Stimulated activated CD4-positive, alpha-beta T cell treated with anti-CD3 and anti-CD28 coated beads, Interleukin-1b, Interleukin-23, amount 100 ng/mL, for 4 hours (primary cell): Measurements from ENCODE around the gene TBX1.

Source experiments
- DNase-seq, 2 donors: peaks; one replicate each; pipeline ENCODE4 v3.0.0-alpha.2; 2020; ENCODE audit warnings: low read depth in 2 of 2

TBX1 gene

GRCh38 chr22:19760058-19760950 is at the start of gene TBX1:
TSS of gene TBX1 (plus strand) at chr22:19760778. CDS start at chr22:19760844, 66 bp downstream.
- no peak for DNase-seq

DNA sequence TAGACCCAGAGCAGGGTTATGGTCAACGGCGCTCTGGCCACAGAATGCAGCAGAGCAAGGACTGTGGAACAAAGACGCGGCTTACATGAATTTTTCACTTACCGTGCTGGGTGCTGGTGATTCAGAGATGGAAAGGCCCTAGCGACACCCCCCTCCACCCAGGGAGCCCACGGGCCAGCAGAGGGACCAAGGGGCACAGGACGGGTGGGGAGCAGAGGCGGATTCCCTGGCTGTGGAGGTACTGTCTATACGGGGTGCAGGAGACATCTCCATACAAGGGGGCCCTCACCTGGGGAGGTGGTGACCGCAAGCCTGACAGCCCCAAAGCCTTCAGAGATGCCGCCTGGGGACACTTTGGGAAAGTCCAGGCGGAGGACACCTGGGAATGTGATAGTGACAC is 47.3 kb upstream of the TBX1 start:
- no peak for DNase-seq

DNA sequence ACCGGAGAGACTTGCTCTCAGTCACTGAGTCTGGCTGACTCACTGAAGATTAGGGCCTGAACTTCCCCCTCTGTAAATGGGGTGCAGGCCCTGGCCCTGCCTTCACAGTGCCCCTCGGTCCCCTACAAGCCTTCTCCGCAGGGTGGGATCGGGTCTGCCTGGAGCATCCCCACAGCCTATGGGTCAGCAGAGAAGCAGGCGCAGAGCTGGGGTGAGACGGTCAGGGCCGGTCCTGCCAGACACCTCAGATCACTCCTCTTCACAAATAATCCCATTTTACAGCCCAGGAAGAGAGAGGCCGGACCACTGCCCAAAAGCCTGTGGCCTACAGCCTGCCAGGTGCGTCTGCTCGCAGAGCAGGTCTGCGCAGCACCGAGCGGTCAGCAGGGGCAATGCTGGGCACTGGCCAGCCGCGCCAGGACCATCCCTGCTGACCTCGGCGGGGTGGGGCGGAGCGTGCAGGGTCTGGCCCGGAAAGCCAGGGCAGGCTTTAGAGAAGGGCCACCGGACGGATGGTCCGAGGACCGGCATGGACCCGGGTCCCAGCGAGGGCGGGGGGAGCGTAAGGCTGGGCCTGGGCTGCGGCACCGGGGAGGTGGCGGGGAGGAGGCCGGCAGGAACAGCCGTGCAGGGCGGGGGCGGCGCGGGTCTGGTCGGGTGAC is 46.8 kb upstream of the TBX1 start:
- no peak for DNase-seq

- DNase-seq, result no peak
Measured at GRCh38 chr22:19714312-19715187, 46.0 kb upstream of the TBX1 start, which contains the start of gene SEPTIN5. TSS of gene SEPTIN5 (plus strand) at chr22:19714503. CDS start at chr22:19714589, 86 bp downstream.

- DNase-seq, result no peak
Measured at GRCh38 chr22:19715188-19715930, 45.2 kb upstream of the TBX1 start.

DNA sequence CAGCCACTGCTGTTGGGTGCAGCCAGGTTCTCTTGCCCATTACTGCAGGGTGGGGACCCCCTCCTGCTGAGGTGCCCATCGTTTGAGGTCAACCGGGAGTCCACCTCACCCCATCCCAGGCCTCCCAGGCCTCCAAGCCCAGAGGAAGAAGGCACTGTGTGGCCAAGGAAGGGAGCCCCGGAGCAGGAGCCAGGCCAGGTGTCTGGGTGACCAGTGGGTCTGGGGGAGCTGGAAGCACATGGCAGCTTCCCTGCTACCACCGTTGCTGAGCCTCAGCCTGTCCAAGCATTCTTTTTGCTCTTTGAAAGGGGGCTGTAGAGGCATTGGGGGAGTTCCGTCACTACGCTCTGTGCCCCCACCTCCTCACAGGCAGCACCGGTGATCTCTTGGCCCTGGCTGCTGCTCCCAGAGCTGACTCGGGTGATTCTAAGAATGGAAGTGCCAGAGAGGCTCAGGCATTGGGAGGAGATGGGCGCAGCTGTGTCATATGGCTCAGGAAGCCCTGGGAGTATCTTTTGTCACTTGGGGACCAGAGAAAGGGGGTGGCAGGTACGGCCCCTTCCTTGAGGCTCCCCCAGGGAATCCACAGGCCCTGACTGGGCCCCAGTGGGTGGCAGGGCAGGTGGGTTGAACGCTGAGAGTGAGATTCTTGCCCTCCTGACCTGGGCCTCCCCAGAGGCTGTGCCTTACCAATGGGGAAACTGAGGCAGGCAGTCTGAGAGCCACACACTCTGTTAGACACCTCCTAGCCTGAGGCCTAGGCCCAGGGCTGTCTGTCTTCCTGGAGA is 44.3 kb upstream of the TBX1 start:
- no peak for DNase-seq

- no peak for DNase-seq
Measured at GRCh38 chr22:19716829-19717105, 43.8 kb upstream of the TBX1 start.

GRCh38 chr22:19717181-19717580 is 43.4 kb upstream of the TBX1 start:
- no peak for DNase-seq

DNA sequence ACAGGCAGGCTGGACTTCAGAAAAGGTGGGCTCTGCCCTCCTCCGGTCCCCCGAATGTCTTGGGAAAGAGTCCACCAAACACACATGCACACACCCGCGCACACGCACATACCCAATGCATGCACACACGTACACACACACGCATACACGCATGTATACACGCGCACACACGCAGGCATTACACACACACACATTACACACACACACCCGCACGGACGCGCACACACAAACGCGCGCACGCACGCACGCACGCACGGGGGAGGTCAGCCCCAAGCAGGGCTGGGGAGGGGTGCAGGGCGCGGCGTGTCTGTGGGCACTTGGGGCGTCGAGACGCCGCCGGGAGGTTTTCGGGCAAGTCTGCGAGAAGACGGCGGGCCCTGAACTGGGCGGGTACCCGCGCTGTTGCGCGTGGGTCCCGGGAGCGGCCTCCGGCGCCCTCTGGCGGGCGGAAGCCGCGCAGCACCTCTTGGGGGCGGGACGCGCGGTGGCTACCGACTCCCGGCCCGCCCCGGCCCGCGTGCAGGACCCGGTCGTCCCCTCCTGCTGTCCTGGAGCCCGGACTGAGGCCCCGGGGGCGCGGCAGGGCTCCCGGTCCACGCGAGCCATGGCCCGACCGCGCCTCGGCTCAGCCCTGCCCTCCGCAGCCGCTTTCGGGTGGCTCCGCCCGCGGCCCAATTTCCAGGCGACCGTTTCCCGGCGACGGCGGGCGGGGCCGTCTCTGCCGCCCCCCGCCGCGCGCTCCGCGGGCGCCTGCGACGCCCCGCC is 42.7 kb upstream of the TBX1 start:
- peak; percentile 76 for DNase-seq

GRCh38 chr22:19718456-19719049 is 42.0 kb upstream of the TBX1 start:
- no peak for DNase-seq

DNA sequence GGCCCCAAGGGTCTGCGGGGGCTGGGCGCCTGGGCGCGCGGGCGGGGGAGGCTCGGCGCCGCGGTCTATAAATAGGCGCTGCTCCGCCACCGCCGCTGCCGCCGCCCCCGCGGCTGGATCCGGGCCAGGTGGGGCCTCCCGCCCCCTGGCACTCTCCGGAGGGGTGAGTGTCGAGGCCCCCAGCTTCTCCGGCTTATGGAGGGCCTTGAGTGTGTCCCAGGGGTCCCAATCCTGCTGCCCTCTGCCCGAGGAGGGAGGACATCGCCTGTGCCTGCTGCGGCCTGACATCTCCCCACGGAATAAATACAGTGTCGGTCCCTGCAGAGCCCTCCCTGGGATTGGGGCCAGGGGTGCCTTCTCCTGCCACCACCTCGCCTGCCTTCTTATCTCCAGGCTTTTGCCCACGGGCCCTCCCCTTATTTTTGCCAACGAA is 41.5 kb upstream of the TBX1 start:
- DNase-seq, result peak in 1 of 2 donors; percentile 54

DNA sequence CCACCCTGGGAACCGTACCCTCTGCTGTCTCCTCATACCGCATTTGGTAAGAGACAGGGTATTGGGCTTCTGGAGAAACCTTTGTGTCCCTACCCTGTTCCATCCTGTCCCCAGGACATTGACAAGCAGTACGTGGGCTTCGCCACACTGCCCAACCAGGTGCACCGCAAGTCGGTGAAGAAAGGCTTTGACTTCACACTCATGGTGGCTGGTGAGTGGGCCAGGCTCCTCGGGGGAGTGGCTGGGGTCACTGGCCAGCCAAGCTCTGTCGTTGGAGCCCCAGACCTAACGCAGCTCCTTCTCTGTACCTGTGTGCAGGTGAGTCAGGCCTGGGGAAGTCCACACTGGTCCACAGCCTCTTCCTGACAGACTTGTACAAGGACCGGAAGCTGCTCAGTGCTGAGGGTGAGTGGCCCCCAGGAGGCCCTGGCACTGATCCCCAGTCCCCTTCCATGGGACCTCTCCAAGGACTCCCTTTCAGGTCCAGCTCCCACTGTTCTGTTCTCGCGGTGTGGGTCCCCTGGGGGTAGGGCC is 41.0 kb upstream of the TBX1 start:
- DNase-seq, result no peak

DNA sequence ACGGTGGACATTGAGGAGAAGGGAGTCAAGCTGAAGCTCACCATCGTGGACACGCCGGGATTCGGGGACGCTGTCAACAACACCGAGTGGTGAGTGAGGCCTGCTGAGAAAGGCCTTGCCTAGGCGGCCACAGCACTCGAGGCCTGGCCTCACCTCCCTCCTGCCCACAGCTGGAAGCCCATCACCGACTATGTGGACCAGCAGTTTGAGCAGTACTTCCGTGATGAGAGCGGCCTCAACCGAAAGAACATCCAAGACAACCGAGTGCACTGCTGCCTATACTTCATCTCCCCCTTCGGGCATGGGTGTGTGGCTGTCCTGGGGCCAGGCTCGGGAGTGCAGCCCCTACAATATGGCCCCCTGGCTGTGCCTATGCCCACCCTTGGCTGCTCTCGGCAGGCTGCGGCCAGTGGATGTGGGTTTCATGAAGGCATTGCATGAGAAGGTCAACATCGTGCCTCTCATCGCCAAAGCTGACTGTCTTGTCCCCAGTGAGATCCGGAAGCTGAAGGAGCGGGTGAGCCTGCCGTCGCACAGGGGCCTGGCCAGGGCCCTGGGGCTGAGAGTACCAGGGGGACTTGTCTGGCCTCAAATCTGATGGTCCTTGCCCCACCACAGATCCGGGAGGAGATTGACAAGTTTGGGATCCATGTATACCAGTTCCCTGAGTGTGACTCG is 40.3 kb upstream of the TBX1 start:
- no peak for DNase-seq

GRCh38 chr22:19720999-19721329 is 39.6 kb upstream of the TBX1 start:
- DNase-seq, result no peak

DNA sequence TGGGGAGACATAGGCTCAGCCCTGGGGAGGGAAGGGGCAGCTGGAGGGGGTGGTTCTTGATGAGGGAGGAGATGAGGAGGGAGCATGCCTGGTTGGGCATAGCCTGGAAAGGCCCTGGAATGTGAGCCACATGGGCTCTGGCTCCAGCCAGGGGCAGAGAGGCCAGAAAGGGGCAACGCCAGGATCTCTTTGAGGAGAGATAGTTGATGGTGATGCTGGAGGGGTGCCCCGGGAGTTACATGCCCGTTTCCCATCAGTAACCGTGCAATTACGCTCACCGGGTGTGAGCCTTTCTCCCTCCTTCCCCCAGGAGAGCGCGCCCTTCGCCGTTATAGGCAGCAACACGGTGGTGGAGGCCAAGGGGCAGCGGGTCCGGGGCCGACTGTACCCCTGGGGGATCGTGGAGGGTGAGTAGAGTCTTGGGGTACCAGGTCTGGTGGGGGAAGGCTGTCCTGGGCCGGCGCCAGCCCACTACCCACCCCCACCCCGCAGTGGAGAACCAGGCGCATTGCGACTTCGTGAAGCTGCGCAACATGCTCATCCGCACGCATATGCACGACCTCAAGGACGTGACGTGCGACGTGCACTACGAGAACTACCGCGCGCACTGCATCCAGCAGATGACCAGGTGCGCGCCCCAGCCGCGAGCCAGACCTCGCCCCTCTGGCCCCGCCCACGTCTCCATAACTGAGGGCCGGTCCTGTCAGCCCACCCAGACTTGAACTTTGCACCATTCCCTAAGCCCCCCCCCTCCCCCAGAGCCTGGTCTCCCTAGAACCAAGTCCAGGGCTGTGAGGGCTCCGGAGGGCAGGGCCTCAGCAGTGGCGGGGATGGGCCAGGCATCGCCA is 39.0 kb upstream of the TBX1 start:
- no peak for DNase-seq

GRCh38 chr22:19722178-19722981 is 38.2 kb upstream of the TBX1 start:
- no peak for DNase-seq

GRCh38 chr22:19722982-19723231 is 37.7 kb upstream of the TBX1 start:
- DNase-seq, result no peak
